HG03159 (cell line): ENCODE data around the gene HOXB13.

ENCODE experiments used
- ATAC-seq: cut with Tn5 transposase; IDR thresholded peaks from one replicate; pipeline ENCODE4 v1.9.1; 2021; ENCODE audit warnings: mild to moderate bottlenecking, moderate library complexity; ENCODE audit not compliant: unreplicated experiment

The HOXB13 gene

DNA sequence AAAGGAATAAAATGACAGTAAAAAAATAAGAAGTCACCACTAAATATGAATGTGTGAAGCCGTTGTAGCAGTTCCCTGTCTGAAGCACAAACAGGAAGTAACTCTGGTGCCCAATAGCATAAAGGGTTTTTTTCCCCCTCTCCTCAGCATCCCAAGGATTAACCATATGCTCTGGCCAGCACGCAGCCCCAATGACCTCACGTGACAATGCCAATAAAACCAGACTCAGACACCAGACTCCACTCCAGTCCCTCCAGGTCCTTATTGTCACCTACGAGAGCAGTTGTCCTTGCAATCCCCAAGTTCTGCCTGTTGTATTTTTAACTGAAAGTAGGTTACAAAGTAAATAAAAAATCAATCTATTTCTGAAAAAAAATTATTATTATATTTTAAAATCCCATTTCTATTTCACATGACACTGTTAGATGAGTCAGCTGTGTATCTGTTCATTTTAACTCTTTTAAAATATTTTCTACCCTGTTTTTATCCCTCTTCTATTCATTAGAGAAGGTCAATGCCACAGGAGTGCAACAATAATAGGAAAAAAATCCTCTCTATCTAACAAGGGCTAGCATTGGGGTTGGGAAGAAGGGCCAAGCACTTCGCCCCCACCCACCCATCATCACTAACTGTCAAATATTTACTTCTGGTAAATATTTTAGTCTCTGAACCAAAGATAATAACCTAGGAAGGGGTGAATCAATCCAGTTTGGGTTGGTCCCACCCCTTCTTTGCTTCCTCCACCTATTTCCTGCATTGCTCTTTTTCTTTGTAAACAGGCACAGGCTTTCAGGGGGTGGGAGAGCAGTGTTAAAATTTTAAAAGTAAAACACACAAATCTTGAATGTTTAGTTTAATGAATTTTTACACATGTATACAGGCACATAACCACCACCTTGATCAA lies 12.8 kb downstream of the HOXB13 start:
- no peak for ATAC-seq

DNA sequence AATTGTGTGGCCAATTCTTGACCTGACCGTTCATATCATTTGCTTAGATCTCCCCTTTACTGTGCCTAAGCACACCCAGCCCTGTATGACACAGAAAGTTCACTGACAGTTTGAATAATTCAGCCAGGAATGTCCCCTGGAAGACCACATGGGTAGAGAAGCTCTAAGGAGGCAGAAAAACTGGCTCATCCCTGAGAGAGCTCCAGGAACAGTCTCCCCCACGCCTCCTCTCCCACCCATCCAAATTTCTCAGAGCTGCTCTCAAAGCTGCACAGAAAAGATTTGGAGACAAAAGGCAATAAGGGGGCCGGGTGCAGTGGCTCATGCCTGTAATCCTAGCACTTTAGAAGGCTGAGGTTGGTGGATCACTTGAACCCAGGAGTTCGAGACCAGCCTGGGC lies 17.4 kb downstream of the HOXB13 start:
- ATAC-seq = no peak

DNA sequence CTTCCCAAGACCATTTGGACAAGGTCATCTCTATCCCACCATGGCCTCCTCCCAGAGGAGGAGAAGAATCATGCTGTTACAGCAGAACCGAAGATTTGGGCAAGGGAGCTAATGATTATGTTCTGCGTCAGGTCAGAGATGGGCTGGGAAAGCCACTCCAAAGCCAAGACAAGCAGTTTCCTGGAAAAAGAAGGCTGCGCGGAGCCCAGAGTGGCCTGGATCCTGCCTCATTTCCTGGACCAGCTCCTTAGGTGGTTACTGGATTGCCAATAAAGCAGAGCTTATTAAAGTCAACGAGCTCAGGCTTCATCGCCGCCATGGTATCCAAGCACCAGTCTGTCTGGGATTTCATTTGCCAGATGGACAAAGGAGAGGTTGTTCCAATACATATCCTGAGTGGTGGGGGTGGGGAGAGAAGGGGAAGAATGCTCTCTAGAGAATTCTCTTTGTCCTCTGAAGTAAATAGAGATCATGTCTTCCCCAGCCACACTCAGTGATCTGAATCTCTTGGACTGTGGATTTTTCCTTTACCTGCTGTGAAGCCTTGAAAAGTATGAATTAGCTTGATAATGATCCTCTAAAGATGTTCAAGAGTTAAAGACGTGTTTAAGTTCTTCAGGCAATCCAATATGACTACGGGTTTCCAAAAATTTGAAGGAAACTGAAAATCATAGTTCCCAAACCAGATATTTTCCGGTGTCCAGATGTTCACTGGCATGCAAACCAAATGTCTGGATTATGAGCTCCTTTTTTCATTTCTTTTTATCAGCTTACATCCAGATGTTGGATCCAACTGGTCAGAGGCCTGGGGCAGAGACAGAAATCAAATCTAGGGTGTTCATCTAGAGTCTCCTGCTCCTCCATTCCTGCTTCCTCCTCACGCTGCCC lies 23.9 kb downstream of the HOXB13 start:
- no peak for ATAC-seq

DNA sequence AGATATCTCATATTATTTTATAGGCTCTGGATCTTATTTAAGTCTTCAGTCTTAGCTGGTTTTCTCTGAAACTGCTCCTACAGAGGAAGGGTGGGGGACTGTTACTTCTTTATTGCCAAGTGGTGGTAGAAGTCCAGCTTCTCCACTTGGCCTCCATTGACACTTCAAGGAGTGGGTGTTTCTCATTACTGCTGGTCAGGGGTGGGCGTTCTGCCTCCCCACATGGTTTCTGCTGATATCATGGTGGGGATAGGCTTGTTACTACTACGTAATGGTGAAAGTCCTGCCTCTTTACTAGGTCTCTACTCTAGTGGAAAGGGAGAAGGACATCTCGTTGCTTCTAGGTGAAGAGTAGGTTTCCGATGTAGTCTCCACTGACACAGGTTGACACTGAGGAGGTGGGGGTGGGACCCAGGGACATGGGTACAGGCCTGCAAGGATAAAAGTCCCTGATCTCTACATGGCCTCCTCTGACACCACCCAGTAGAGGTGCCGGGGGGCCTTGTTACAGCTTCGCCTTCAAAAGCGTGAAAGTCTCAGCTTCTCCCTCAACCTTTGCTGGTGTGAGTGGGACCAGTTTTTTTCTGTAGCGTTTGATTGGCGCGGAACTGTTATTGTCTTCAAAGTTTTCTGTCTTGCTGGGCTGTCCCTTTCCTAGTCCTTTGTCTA lies 26.6 kb downstream of the HOXB13 start:
- ATAC-seq = no peak

DNA sequence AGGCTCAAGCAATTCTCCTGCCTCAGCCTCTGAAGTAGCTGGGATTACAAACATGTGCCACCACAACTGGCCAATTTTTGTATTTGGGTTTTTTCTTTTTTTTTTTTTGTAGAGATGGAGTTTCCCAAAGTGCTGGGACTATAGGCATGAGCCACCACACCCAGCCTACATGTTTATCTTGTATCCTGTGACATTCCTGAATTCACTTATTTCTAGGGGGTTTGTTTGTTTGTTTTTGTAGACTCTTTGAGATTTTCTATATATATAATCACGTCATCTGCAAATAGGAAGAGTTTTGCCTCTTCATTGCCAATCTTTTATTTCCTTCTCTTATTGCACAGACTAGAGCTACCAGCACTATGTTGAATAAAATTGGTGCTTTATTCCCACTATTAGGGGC lies 35.4 kb downstream of the HOXB13 start:
- no peak for ATAC-seq

DNA sequence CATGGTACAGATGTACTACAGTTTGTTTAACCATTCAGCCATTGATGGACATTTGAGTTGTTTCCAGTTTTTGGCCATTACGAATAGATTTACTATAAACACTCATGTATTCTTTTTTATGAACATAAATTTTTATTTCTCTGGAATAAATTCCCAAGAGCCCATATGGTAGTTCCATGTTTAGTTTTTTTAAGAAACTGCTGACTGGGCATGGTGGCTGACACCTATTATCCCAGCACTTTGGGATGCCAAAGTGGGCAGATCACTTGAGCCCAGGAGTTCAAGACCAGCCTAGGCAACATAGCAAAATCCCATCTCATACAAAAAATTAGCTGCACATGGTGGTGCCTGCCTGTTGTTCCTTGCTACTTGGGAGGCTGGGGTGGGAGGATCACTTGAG lies 36.5 kb downstream of the HOXB13 start:
- no peak for ATAC-seq

DNA sequence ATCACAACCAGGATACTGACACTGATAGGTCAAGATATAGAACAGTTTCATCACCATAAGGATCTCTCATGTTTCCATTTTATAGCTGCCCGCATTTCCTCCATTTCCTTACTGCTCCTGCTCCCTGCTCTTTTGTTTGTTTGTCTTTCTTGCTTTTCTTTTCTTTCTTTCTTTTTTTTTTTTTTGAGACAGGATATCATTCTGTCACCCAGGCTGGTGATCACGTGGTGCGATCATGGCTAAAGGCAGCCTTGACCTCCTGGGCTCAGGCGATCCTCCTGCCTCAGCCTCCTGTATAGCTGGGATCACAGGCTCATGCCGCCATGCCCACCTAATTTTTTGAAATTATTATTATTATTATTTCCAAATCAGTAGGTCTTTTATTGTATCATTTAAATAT lies 37.9 kb downstream of the HOXB13 start:
- no peak for ATAC-seq

DNA sequence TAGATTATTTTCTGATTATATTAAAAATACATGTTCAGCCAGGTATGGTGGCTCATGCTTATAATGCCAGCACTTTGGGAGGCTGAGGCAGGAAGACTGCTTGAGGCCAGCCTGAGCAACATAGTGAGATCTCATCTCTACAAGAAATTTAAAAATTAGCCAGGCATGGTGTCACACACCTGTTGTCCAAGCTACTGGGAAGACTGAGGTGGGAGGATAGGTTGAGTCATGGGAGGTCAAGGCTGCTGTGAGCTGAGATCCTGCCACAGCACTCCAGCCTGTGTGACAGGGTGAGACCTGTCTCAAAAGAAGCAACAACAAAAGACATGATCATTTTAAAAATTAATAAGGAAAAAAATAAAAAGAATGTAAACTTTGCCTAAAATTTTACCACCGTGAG lies 46.9 kb downstream of the HOXB13 start:
- no peak for ATAC-seq

DNA sequence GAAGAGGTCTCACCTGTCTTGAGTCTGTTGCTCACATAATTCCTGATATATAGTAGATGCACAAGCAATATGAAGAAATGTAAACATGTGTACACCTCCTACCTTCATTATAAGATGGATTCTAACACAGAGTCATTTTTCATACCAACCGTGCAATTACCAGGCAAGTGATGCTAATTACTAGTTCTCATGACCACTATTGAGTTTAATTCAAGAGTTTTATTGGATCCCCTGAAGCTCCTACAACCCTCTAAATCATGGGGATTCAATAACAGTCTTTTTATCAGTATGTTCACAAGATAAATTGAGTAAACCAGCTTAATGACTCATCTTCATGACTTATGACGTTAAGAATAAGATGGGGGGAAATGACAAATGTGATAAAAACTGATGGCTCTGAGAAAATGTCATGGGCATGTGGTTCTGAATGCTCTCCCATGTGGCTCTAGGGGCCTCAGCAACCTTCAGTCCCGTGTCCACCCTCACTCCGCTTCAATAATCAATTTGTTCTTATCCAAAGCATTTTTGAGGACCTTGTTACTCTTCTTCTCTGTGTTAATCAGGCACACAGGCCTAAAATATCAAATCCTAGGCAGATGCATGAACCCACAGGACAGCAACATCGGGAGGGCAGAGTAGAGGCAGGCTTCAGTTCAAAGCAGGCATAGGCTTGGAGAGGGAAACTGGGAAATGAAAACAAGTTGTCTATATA lies 49.0 kb downstream of the HOXB13 start:
- no peak for ATAC-seq

DNA sequence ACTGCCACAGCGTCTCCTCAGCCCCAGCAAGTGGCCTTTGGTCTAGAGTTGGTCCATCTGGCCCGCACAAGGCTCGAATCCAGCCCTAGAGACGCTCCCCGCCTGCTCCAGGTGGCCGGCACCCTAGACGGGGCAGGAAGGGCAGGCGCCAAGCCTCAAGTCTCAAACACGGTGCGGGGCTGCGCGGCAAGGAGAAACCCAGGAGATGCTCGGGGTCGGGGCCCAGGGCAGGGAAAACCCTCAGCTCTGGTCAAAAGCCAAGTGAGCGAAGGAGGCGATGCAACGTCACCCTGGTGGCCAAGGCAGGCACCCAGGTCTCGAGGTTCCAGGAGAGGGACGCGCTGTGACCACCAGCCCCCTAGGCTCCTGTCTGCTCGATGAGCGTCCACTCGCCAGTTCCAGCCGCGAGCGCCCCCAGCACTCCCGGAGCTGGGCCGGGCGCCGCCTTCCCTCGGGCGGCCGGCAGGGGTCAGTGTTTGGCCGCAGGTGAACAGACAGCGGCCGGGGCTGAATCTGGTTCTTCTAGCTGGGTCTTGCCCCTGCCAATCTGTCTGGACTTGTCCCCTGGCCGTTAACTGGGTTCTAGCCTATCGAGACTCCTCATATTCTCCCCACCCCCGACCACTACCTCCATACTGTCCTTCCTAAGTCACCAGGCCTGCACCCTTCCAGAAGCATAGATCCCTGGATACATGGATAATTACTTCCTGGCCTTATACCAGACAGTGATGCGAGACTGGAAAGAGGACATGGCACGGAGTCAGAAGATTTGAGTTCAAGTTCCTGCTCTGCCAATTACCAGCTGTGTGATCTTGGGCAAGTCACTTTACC lies 50.2 kb downstream of the HOXB13 start:
- ATAC-seq = no peak

DNA sequence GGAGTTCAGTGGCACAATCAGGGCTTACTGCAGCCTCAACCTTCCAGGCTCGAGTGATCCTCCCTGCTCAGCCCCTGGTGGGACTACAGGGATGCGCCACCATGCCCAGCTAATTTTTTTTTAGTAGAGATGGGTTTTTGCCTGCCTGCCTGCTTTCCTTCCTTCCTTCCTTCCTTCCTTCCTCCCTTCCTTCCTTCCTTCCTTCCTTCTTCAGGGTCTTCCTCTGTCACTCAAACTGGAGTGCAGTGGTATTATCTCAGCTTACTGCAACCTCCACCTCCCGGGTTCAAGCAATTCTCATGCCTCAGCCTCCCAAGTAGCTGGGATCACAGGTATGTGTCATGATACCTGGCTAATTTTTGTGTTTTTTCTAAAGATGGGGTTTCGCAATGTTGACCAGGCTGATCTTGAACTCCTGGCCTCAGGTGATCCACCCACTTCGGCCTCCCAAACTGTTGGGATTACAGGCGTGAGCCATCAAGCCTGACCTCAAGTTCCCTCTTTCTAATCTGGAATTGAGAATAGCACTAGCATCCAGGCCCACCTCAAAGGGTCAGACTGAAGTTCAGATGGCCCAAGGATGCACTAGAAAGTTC lies 51.5 kb downstream of the HOXB13 start:
- ATAC-seq = no peak
